CD4-positive, alpha-beta T cell treated with Interleukin-12 subunit alpha and Interleukin-12 subunit beta, for 1 hour (primary cell): ENCODE results near the gene CLDN9.
"Not testable (repeated sequence)": the region's sequence is repeated elsewhere in the genome, so short reads cannot be mapped to it uniquely, and the experiment has no call there.

Experiments
- DNase-seq: peaks from one replicate; pipeline ENCODE4 v3.0.0-alpha.2; 2020

Gene CLDN9

DNA sequence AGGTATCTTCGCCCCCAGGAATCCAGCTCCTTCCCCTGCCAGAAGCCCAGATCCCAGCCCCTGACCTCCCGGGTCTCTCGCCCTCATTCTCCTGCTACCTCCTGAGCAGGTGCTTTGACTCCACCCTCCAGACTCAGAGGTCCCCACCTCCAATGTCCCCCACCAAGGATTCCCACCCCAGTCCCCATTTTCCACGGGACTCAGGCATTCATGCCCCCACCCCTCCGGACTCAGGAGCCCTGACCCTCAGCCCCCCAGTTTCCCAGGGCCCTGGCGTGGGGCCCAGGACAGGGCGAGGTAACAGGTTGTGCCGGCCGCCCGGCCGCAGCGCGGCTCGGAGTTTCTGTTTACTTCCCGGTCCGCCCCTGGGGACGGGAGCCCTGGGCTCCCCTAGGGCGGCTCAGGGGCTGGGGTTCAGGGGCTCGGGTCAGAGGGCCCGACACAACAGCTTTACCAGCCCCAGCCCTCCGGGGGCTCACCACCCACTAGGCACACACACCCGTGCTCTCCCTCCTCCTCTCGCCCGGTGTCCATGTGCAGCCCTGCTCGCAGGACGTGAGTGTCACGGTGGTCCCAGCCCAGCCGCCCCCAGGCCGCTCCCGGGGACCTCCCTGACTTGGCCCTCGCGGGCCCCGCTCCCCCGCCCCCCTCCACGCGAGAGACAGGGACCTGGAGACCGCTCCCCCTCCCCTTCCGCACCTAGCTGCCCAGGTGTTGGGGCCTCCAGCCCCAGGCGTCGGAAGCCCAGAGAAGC, 23.4 kb downstream of the CLDN9 start:
- DNase-seq, result no peak

DNA sequence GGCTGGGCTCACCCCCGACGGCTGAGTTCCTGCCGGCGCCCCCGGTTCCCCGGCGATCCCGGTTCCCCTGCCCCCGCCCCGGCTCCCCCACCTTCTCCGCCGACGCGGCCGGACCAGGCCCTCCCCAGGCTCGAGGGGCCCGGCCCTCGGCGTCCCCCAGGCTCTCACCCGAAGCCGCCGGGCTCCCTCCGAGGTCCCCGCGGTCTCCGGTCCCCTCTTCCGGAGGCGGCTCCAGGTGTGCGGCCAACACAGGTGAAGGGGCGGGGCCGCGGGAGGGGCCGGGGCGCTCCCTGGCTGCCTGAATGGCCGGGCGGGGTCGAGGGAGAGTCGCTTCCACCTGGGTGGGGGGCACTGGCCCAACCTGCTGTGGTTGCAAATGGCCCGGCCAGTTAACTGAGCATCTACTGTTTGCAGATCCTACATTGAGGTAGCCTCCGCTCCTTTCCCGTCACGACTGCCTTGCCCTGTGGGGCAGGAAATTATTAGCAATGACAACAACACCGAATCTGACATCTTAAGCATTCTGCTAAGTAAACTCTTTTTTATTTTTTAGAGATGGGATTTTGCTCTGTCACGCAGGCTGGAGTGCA, 24.1 kb downstream of the CLDN9 start, which contains the start of gene BICDL2:
TSS of gene BICDL2 (minus strand) at position 219 of the 590 bp plus-strand sequence. CDS start 1,448 bp downstream, outside the sequence.
- DNase-seq, result no peak

GRCh38 chr16:3038256-3038655, 25.5 kb downstream of the CLDN9 start:
- DNase-seq, result no peak

DNA sequence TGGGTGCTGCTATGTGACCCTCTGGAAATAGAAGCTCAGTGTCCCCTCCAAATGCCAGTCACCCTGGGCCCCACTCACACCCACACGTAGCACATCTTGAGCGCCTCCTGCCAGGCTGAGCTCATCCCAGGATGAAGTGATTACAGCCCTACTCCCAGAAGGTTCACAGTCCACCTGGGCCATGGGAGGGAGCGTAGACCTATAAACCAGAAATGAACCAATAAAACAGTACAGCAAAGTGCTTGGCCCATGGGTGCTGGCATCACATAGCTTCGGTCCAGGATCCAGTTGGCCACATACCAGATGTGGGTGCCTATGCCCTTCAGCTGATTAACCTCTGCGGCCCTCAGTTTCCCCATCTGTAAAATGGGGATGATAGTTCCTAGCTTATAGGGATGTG, 26.2 kb downstream of the CLDN9 start:
- no peak for DNase-seq

GRCh38 chr16:3042376-3042775, 29.7 kb downstream of the CLDN9 start:
- DNase-seq, result no peak

DNA sequence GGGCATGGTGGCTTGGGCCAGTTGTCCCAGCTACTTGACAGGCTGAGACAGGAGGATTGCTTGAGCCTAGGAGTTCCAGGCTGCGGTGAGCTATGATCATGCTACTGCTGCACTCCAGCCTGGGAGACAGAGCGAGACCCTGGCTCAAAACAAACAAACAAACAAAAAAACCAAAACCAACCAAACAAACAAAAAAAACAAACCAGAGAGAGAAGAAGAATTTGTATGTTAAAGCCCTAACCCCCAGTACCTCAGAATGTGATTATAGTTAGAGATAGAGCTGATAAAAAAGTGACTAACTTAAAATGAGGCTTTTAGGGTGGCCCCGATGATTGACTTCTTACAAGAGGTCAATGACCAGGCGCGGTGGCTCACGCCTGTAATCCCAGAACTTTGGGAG, 32.0 kb downstream of the CLDN9 start:
- DNase-seq, result no peak

DNA sequence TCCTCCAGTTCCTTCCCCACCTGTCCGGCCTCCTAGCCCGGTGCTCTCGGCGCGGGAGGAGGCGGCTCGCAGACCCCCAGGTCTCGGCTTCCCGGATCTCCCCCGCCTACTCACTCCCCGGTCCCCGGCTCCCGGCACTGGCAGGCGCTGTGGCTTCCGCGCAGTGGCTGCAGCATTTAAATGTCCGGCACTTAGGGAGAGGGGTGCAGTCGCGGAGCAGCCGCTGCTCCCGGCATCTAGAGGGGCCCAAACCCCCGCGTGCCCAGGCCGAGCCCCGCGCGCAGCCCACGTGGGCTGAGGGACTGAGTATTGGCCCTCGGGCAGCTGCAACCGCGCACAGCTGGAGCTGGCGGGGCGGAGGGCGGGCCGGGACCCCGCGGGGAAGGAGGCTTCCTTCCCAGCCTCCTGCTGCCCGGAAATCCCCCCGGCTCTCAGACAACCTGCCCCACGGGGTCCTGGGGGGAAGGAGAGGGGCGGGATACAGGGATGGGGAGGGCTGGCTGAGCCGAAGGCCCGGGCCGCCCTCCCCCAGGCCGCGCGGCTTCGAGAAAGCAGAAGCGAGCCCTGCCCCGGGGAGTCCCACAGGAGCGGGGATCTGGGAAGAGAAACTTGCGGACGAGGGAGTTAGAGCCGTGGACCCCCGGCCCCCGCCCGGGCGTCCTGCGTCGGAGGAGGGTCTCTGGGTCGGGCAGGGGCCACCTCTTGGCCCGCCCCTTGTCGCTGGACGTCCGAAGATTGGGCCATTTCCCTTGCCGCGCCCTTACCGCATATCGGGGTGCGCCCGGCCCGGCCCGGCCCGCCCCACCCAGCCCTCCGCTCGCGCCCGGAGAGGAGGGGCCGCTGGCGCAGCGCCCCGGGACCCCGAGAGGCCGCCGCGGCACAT, 33.3 kb downstream of the CLDN9 start, which contains the start of gene MMP25:
TSS of gene MMP25 (plus strand) at position 804 of the 883 bp plus-strand sequence. CDS start 357 bp downstream, outside the sequence.
- DNase-seq, result no peak

DNA sequence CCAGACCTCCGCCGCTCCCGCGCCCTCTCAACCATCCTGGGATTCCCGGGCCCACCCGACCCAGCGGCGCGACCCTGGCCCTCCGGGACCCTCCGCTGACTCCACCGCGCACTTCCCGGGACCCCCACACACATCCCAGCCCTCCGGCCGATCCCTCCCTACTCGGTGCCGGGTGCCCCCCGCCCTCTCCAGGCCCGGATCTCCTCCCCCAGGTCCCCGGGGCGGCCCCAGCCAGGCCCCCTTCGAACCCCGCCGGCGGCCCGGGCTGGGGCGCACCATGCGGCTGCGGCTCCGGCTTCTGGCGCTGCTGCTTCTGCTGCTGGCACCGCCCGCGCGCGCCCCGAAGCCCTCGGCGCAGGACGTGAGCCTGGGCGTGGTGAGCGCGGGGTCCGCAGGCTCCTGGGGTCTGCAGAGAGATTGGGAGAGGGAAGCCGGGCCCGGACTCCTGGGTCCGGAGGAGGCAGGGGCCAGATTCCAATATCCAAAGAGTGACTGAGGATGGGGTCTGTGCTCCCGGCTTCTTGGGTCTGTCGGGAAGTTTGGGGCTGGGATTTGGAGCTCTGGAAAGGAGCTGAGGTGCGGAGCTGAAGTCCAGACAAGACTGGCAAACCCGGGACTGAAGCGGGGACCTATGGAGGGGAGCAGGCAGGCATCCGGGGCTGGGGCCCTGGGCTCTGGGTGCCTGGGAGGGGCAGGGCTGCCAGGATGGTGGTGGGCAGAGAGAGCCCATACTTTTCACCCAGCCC, 34.1 kb downstream of the CLDN9 start:
- no peak for DNase-seq

- no peak for DNase-seq
Measured at GRCh38 chr16:3047387-3047720, 34.6 kb downstream of the CLDN9 start.

DNA sequence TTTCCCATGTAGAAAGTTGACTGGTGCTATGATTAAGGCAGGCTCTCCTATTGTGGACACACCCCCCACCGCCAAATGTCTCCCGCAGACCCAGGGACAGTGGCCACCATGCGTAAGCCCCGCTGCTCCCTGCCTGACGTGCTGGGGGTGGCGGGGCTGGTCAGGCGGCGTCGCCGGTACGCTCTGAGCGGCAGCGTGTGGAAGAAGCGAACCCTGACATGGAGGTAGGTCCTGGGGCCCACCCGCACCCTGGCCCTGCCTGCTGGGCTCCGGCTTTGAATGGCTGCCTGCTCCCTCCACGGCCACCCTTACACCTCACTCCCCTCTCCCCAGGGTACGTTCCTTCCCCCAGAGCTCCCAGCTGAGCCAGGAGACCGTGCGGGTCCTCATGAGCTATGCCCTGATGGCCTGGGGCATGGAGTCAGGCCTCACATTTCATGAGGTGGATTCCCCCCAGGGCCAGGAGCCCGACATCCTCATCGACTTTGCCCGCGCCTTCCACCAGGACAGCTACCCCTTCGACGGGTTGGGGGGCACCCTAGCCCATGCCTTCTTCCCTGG, 37.3 kb downstream of the CLDN9 start:
- no peak for DNase-seq

DNA sequence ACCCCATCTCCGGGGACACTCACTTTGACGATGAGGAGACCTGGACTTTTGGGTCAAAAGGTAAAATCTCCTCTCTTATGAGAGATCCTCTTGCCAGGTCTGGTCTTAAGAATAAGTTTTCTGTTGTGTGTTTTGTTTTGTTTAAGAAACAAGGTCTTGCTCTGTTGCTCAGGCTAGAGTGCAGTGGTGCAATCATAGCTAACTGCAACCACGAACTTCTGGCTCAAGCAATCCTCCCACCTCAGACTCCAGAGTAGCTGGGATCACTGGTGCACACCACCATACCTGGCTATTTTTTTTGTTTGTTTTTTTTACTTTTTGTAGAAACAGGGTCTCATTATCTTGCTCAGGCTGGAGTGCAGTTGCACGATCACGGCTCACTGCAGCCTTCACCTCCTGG, 37.8 kb downstream of the CLDN9 start:
- DNase-seq, result no peak

DNA sequence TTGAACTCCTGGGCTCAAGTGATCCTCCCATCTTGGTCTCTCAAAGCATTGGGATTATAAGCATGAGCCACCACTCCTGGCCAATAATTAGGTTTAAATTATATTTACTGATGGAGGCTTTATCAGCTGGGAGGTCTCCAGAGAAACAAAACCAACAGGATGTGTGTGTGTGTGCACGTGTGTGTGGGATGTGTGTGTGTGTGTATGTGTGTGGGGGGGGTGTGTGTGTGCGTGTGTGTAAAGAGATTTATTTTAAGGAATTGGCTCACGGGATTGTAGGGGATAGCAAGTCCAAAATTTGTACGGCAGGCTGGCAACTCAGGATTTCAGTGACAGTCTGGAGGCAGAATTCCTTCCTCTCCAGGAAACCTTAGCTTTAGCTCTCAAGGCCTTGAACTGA, 38.3 kb downstream of the CLDN9 start:
- DNase-seq, result no peak

GRCh38 chr16:3051494-3051893, 38.8 kb downstream of the CLDN9 start:
- no peak for DNase-seq

DNA sequence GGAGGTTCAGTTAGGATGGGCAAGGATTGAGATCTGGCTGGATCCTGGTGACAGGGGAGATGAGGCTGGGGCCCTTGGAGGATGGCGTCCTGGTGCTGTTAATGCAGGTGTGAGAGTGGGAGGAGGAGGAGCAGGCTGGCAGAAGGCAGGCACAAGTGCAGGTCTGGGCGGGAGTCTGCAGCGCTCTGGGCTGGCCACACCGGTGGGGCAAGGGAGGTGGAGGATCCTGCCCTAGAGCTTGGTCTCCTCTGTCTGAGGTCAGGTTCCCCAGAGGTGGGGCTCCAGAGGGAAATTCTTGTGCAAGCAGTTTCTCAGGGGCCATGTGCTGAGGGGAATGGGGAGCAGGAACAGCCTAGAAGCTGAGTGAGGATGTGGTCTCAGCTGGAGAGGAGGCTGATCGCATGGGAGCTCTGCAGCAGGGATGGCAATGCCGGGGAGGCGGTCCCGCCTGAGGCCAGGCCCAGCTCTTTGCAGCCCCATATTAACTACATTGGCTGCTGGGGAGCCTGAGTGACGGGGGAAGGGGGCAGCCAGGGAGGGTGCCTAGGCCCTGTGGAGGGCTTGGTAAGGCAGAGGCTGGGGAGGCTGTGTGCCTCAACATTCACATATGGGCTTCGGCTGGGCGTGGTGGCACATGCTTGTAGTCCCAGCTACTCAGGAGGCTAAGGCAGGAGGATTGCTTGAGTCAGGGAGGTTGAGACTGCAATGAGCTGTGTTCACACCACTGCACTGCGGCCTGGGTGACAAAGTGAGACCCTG, 40.0 kb downstream of the CLDN9 start:
- not testable (repeated sequence) for DNase-seq

GRCh38 chr16:3053330-3053710, 40.6 kb downstream of the CLDN9 start:
- not testable (repeated sequence) for DNase-seq

GRCh38 chr16:3054965-3055733, 42.4 kb downstream of the CLDN9 start:
- DNase-seq, result no peak

- DNase-seq, result not testable (repeated sequence)
Measured at GRCh38 chr16:3055734-3056115, 43.0 kb downstream of the CLDN9 start.

DNA sequence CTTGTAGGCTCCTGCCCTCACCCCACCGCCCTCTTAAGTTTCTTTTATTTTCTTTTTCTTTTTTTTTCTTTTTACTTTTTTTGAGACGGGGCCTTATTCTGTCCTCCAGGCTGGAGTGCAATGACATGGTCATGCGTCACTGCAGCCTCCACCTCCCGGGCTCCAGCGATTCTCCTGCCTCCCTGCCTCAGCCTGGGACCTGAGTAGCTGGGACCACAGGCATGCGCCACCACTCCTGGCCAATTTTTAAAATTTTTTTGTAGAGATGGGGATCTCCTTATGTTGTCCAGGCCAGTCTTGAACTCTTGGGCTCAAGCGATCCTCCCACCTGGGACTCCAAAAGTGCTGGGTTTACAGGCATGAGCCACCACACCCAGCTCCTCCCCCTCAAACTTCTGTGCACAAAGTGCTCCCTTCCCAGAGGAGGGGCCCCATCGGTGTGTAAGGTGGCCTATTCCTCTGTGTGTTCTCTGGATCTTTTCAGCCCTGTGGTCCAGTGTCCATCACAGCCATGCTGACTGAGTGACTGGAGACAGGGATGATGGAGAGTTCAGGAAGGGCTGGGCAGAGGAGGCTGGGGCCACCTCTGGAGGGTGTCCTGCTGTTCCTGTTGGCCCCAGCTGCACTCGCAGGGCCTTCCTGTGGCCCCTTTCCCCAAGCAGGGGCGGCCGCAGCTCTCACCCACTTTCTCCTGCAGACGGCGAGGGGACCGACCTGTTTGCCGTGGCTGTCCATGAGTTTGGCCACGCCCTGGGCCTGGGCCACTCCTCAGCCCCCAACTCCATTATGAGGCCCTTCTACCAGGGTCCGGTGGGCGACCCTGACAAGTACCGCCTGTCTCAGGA, 43.8 kb downstream of the CLDN9 start:
- DNase-seq, result no peak

DNA sequence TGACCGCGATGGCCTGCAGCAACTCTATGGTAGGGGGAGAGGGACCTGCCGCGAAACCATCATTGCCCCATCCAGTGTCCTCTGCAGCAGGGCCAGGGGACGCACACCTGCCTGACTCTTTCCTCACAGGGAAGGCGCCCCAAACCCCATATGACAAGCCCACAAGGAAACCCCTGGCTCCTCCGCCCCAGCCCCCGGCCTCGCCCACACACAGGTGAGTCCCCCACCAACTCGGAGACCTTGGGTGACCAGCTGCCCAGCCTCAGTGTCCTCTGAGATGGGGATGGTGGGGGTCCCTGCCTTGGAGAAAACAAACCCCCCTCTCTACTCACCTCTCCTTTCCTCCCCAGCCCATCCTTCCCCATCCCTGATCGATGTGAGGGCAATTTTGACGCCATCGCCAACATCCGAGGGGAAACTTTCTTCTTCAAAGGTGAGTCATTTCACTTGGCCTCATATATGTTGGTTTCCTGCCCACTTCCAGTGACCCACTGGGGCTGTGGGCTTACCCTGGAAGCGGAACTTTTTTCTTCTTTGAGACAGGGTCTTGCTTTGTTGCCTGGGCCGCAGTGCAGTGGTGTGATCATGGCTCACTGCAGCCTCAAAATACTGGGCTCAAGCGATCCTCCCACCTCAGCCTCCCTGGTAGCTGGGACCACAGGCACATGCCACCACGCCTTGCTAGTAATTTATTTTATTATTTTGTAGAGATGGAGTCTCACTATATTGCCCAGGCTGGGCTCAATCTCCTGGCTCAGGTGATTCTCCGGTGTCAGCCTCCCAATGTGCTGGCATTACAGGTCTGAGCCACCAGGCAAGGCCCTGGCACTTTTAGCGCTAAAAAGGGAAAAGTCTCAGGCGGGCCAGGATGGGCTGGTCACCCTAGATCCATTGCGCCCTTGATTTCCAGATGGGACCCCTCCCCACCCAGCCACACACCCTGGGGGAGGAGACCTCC, 44.7 kb downstream of the CLDN9 start:
- no peak for DNase-seq
